GM19438 (cell line): ENCODE results near the gene SKAP1.

Source experiments
- ATAC-seq: cut with Tn5 transposase; IDR thresholded peaks from one replicate; pipeline ENCODE4 v1.9.1; 2021; ENCODE audit warnings: low read depth; ENCODE audit not compliant: unreplicated experiment

Gene SKAP1

DNA sequence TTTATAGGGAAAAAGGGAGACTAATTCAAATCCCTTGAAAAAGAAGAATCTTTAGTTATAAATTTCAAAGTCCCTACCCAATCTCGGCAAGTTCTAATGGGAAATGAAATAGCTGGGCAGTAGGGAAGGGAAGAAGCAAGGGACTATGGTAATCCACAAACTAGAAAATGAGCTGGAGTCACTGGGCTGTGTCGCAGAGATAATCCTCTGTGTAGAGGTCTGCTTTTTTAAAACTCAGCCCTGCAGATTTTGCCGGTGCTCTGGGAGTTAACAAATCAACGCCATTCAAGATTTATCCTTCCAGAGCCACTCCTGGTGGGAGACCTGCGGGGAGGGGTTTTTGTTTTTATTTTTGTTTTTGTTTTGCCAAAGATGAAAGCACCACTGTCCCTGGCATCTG, 301.6 kb downstream of the SKAP1 start:
- ATAC-seq: no peak

- ATAC-seq: no peak
Measured at GRCh38 chr17:48127371-48128051, 302.5 kb downstream of the SKAP1 start.

DNA sequence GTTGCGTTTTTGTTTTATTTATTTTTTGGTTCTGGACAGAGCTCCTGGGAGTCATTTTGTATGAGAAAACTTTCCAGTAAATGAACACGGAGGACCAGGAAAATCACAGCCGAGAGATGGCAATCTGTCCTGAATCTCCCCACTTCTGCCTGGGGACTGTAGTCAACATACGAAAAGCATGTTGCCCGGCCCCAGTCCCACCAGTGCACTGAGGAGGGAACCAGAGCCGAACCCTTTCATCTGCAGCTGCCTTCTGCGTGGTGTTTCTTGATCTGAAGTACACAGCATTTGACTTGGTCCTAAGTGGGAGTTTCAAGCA, 303.5 kb downstream of the SKAP1 start:
- ATAC-seq: no peak

GRCh38 chr17:48125829-48126531, 304.0 kb downstream of the SKAP1 start:
- no peak for ATAC-seq

DNA sequence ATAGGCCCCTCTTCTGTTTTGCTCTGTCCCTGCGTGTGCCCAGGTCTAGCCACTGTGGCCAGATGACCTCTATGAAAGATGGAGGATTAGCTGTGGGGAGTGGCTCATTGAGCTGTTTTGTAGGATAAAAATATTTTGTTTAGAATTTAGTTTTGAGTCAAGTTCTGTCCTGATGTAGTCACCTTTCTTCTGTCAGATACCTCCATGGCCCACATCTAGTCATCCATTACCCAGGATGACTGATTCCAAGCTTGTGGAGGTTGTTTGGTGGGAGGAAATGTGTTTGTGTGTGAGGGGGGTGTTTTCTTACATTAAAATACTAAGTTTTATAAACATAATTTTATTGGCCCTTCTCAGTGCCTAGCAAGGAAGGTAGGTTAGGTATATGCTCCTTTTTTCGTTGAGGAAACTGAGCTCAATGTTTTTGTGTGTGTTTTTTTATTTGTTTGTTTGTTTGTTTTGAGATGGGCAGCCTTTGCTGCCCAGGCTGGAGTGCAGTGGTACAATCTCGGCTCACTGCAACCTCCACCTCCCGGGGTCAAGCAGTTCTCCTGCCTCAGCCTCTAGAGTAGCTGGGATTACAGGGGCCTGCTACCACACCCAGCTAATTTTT, 306.1 kb downstream of the SKAP1 start:
- ATAC-seq: no peak

GRCh38 chr17:48123111-48123510, 306.9 kb downstream of the SKAP1 start:
- ATAC-seq: no peak

DNA sequence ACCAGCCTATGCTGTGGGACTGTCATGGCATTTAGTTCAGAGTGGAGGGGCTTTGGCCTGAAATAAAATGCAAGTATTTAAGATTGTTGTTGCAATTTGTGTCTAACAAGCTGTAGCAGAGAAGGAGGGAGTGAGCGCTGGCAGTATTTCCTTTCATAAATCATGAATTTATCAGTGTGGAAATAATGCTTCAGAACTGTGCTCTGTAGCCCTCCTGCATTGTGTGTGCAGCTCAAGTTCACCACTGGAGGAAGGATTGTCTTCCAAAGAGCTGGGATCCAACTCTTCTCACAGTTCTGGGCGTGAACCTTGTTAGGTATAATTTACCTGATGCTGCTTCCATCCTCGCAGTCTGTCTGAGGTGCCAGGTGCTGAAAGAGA, 307.4 kb downstream of the SKAP1 start:
- no peak for ATAC-seq

- no peak for ATAC-seq
Measured at GRCh38 chr17:48121923-48122664, 307.9 kb downstream of the SKAP1 start.

GRCh38 chr17:48113201-48113676, 316.8 kb downstream of the SKAP1 start:
- ATAC-seq: no peak

GRCh38 chr17:48111937-48112241, 318.1 kb downstream of the SKAP1 start:
- no peak for ATAC-seq

DNA sequence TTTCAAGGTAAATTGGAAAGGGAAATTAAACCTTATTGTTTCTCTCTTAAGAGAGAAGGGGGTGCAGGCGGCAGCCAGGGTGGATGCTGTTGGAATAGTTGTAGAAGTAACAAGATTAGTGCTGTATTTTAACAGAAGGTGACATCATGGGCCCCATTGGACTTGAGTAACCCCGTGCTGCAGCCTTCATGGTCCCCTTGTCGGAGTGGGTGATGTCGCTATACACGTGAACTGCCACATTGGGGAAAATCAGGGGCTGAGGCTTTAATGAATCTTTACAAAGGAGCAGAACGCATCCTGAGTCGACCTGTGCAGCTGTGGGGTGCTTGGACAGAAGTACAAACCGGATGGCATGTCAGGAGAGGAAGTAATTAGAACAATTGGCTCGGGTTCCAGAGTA, 319.3 kb downstream of the SKAP1 start:
- no peak for ATAC-seq

GRCh38 chr17:48107137-48108055, 322.6 kb downstream of the SKAP1 start, which contains the start of gene SNX11:
Gene SNX11, plus strand, starts transcription at chr17:48107766. Its CDS starts 4,278 bp downstream, at chr17:48112044.
- ATAC-seq: peak; percentile 79

DNA sequence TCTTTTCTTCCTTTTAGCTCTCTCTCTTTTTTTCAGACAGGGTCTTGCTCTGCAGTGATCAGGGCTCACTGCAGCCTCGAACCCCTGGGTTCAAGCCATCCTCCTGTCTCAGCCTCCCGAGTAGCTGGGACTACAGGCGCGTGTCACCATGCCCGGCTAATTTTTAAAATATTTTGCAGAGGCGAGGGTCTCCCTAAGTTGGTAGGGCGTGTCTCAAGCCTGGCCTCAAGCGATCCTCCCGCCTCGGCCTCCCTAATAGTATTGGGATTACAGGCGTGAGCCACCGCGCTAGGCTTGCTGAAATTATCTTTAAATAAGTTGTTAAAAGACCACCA, 323.2 kb downstream of the SKAP1 start:
- ATAC-seq: no peak

DNA sequence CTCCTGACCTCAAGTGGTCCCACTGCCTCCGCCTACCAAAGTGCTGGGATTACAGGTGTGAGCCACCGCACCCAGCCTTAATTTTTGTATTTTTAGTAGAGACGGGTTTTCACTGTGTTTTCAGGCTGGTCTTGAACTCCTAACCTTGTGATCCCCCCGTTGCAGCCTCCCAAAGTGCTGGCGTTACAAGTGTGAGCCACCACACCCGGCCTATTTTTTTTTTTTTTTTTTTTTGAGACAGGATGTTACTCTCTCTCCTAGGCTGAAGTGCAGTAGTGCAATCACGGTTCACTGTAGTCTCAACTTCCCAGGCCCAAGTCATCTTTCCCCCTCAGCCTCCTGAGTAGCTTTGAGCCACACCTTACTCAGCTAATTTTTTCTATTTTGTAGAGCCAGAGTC, 325.6 kb downstream of the SKAP1 start:
- ATAC-seq: no peak

GRCh38 chr17:48102798-48103715, 327.0 kb downstream of the SKAP1 start:
- ATAC-seq: no peak

- no peak for ATAC-seq
Measured at GRCh38 chr17:48102043-48102750, 327.8 kb downstream of the SKAP1 start.

DNA sequence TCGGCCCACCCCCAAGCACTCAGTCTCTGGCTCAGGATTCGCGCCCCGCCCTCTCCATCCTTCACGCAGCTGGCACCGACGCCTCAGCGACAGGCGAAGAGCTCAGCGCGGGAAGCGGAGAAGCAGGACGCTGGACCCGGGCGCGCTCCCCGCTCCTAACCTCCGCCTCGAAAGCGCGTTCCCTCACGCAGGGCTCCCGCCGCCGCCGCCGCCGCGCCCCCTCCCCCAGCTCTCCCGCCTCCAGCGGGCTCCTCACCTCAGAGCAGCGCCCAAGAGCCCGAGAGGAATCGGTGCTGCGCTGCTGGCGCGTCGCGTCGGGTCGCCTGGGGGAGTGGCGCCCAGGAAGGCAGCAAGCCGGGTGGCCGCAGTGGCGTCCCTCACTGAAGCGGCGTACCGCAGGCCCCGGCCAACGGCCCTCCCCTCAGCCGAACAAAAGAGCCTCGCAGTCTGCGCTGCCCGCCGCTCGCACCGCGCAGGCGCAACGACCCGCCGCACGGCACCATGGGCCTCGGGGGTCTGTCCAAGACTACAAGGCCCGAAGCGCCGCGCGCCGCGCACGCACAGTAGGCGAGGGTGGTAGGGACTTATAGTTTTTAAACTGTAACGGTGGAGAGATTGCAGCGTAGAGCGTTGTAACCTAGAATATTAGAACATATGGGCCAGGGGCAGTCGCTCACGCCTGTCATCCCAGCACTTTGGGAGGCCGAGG, 328.8 kb downstream of the SKAP1 start, which contains the start of gene CBX1:
Gene CBX1 (minus strand): TSS at position 467 of the 709 bp plus-strand sequence. CDS start 24,474 bp downstream, outside the sequence.
- ATAC-seq: peak; percentile 88

GRCh38 chr17:48100591-48101011, 329.4 kb downstream of the SKAP1 start:
- ATAC-seq: no peak
